Measurements from ENCODE around the gene USO1. TPM values are rescaled to one million over a fixed set of nuclear protein-coding genes. Genes with fewer than 3 reads are reported as not detected.
"Not testable (repeated sequence)": the region's sequence is repeated elsewhere in the genome, so short reads cannot be mapped to it uniquely, and the experiment has no call there.

The USO1 gene
- total RNA-seq, 1 experiment from 2014 or later, result 50.8 TPM

GRCh38 chr4:75710246-75710645, 14.1 kb upstream of the USO1 start:
- no peak for DNase-seq (ENCODE audit: low read depth)

GRCh38 chr4:75714011-75714410, 10.4 kb upstream of the USO1 start:
- DNase-seq (ENCODE audit: low read depth), result no peak

- no peak for DNase-seq (ENCODE audit: low read depth)
Observed at GRCh38 chr4:75714704-75715103, 9.7 kb upstream of the USO1 start.

GRCh38 chr4:75715105-75715799, 9.1 kb upstream of the USO1 start:
- no peak for DNase-seq (ENCODE audit: low read depth)

- not testable (repeated sequence) for DNase-seq (ENCODE audit: low read depth)
Observed at GRCh38 chr4:75716054-75716453, 8.3 kb upstream of the USO1 start.

- no peak for DNase-seq (ENCODE audit: low read depth)
Observed at GRCh38 chr4:75717408-75717807, 7.0 kb upstream of the USO1 start.

- DNase-seq (ENCODE audit: low read depth), result no peak
Observed at GRCh38 chr4:75718529-75718928, 5.8 kb upstream of the USO1 start.

- DNase-seq (ENCODE audit: low read depth), result no peak
Observed at GRCh38 chr4:75722417-75722816, 2.0 kb upstream of the USO1 start.

- peak; percentile 44 for DNase-seq (ENCODE audit: low read depth)
Observed at GRCh38 chr4:75723163-75724065, 963 bp upstream of the USO1 start.

- DNase-seq (ENCODE audit: low read depth), result peak; percentile 77
Observed at GRCh38 chr4:75724867-75725724, 719 bp downstream of the USO1 start.

- DNase-seq (ENCODE audit: low read depth), result not testable (repeated sequence)
Observed at GRCh38 chr4:75725942-75726538, 1.7 kb downstream of the USO1 start.

- DNase-seq (ENCODE audit: low read depth), result no peak
Observed at GRCh38 chr4:75726577-75726976, 2.2 kb downstream of the USO1 start.

- DNase-seq (ENCODE audit: low read depth), result no peak
Observed at GRCh38 chr4:75727073-75727472, 2.7 kb downstream of the USO1 start.

- no peak for DNase-seq (ENCODE audit: low read depth)
Observed at GRCh38 chr4:75729836-75730235, 5.5 kb downstream of the USO1 start.

GRCh38 chr4:75733369-75733768, 9.0 kb downstream of the USO1 start:
- no peak for DNase-seq (ENCODE audit: low read depth)

- no peak for DNase-seq (ENCODE audit: low read depth)
Observed at GRCh38 chr4:75735525-75735924, 11.1 kb downstream of the USO1 start.

GRCh38 chr4:75736862-75737261, 12.5 kb downstream of the USO1 start:
- no peak for DNase-seq (ENCODE audit: low read depth)

- no peak for DNase-seq (ENCODE audit: low read depth)
Observed at GRCh38 chr4:75737398-75737797, 13.0 kb downstream of the USO1 start.

- no peak for DNase-seq (ENCODE audit: low read depth)
Observed at GRCh38 chr4:75741027-75741426, 16.6 kb downstream of the USO1 start.

GRCh38 chr4:75742451-75742850, 18.1 kb downstream of the USO1 start:
- no peak for DNase-seq (ENCODE audit: low read depth)

- DNase-seq (ENCODE audit: low read depth), result no peak
Observed at GRCh38 chr4:75745161-75745560, 20.8 kb downstream of the USO1 start.

- DNase-seq (ENCODE audit: low read depth), result no peak
Observed at GRCh38 chr4:75745721-75746199, 21.4 kb downstream of the USO1 start.

Data from RPMI7951 (cell line).